GM21367 (cell line): Measurements from ENCODE around the gene C12orf75.
A peak's percentile ranks its signal among the peaks of the same experiment; 100 is the strongest.
"Not testable (repeated sequence)": the region's sequence is repeated elsewhere in the genome, so short reads cannot be mapped to it uniquely, and the experiment has no call there.

Experiments
- ATAC-seq: cut with Tn5 transposase; IDR thresholded peaks from one replicate; pipeline ENCODE4 v1.9.1; 2021; ENCODE audit not compliant: unreplicated experiment

C12orf75 gene

DNA sequence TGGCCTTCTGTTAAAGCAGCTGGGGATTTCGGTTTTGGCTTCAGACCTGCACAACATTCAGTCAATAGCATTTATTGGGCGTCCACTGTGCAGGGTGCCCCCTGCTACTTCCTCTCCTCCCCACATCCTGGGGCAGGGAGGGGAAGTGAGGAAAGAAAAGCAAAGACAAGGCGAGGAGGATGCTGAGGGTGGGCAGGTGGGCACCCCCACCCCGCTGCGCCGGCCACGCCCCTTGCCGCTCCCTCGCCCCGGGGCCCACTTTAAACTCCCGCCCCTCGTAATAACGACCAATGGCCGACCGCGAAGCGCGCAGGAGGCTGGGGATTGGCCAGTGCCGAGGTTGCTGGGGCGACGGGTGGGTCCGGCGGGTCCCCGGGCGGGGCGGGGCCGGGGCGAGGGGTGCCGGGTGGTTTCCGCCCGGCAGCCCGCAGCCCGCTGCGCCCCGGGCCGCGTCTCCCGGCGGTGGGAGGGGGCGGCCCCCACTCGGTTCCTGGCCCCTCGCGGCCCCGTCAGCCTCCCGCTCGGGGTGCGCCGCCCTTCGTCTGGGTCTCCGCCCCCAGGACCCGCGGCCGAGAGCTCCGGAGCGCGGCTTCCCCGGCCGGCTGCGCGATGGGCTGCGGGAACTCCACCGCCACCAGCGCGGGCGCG lies at the start of gene C12orf75:
C12orf75 (plus strand) TSS at position 409 of the 648 bp plus-strand sequence; CDS start at position 610, 201 bp downstream.
- peak; percentile 82 for ATAC-seq

DNA sequence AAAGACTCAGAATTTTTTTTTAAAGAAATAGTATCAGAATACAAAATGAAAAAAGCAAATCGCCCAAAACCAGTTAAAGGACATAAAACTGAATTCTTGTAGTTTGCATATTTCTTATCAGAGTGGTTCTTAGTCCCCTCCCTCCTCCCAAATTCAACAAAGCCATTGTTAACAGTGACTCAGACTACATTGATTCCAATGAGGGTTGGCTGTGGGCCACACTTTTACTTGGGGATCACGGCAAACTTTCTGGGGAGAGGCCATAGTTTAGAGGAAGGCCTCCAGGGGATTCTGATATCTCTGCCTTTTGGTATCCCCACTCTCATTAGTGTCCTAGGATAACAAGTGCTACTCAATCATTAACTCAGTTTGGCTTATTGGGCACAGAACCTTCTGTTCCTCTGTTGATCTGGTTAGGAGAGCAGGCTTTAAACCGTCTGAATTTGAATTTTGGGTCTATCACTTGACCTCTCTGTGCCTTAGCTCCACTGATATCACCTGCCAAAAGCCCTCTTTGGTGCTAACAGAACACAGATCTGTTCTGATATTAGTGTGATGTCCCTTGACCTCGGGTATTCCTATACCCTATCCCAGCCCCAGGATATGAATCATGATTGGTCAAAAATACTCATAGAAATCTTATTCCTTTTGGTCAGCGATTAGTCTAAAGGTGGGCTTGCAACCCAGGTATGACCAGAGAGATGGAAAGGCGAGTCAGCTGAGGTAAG lies 49.4 kb upstream of the C12orf75 start:
- ATAC-seq: no peak

DNA sequence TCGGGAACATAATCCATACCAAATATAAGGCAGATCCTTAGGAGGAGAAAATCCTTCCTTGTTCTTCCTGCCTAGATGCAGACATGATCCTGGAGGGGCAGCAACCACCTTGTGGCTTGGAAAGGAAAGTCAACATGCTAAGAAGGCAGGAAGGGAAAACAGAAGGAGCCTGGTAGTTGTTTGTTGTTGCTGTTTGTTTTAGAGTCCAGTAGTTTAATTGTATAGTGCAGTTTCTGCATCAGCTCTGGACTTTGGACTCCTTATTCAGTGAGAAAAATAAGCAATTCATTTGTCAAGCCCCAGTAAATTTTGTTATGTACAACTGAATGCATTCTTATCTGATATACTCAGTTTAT lies 48.8 kb upstream of the C12orf75 start:
- ATAC-seq: no peak

DNA sequence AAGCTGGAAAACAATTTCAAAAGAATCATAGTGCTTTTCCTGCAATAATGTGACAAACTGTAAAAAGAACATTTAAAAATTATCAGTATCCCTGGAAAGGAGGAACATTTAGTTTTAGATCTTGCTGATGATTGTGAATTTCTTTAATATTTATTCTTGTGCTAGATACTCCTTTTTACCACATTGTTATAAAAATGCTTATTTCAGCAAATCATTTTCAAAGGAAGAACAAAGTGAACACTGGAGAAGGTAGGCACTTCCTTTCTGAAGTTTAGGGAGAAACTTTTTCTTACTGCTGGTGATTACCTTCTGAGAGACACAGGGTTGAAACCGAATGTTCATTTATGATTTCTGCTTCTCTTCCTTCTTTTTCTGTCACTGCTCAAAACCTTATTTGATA lies 45.1 kb upstream of the C12orf75 start:
- no peak for ATAC-seq

DNA sequence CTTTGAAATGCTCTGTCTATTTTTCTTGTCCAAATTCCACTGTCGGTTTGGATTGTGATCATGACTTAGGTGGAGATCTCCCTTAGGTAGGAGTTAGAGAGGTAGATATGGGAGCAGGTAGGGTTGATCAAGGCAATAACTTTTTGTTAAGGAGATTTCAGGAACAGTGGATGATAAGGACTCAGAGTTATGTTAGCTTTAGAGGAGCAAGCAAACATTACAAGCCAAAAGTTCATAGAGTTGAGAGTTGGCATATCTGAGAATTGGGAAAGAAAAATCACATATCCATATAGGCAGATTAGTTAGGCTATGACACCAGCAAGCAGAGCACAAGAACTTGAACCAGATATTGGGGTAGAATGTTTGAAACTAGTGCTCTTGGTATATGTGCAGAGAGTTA lies 43.1 kb upstream of the C12orf75 start:
- ATAC-seq: no peak

DNA sequence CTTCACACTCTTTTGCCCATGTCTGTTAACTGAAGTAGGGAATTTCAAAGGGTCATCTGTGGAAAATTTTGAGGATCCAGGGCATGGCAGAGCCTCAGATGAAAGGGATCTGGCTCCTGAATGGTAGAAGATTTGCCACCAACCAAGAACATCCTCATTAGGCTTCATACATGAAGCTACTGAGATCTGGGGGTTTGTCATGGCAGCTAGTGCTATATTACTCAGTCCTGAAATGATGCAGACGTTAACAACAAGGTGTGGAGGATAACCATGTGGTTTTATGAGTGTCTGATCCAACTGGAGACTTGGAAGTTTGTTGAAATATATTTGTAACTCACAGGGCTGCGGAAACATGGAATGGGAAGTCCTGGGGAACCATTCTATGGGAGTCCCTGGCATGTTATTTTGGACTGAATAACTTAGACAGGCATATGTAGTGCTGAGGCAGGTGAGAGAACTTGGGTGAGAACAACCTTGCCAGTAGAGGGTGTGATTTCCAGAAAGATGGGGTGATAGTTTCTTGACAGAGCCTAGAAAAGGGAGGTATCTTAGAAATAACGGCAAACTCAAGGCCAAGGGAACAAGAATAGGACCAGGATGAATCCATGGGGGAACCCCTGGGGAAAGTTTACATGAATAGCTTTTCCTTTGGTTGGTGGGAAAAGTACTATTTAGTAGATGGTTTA lies 42.0 kb upstream of the C12orf75 start:
- ATAC-seq: no peak

DNA sequence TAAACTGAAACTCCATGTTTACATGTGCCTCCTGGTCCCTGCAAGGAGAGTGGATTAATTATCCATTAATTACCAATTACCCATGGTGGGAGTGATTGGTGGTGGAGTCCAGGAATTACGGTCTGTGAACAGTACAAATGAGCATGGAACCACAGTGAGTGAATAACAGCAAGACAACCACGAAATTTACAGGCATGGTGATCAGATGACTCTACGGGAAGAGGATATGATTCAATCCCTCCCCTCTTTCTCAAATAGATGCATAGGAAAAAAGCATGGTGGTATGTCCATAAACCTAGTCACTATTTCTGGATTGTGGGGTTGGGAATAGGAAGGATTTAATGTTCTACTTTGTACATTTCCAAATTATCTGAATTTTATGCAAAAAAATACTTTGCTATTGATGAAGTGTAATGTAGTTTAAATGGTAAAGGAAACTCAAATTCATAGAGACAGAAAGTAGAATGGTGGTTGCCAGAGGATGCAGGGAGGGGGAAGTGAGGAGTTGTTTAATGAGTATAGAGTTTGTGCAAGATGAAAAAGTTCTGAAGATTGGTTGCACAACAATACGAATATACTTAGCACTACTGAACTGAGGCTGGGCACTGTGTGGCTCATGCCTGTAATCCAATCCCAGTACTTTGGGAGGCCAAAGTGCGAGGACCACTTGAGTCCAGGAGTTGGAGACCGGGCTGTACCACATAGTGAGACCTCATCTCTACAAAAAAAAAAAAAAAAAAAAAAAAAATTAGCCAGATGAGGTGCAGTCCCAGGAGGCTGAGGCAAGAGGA lies 41.2 kb upstream of the C12orf75 start:
- ATAC-seq: no peak

DNA sequence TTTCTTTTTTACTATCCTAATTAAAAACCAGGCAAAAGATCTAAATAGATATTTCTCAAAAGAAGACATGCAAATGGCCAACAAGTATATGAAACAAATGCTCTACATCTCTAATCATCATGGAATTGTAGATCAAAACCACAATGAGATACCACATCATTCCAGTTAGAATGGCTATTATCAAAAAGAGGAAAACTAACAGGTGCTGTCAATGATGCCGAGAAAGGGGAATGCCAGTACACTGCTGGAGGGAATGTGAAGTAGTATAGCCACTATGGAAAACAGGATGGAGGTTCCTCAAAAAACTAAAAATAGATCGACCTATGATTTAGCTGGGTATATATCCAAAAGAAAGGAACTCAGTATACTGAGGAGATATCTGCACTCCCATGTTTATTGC lies 39.0 kb upstream of the C12orf75 start:
- ATAC-seq: no peak

DNA sequence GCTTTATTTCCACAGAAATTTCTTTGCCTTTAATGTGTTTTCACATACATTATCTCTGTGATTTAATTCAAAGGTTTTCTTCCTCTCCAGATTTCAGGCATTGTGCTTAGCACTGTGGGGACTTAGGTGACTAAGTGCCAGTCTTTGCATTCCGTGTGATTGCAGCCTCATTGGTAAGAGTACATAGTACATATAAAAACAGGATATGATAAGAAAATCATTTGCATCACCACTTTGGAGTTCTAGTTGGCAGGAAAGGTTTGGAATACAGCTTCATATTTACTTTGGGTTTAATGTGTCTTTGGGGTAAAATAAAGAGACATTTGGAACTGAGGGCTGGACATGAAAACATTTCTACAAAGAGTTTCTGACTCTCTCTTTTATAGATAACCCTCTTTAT lies 37.8 kb upstream of the C12orf75 start:
- no peak for ATAC-seq

DNA sequence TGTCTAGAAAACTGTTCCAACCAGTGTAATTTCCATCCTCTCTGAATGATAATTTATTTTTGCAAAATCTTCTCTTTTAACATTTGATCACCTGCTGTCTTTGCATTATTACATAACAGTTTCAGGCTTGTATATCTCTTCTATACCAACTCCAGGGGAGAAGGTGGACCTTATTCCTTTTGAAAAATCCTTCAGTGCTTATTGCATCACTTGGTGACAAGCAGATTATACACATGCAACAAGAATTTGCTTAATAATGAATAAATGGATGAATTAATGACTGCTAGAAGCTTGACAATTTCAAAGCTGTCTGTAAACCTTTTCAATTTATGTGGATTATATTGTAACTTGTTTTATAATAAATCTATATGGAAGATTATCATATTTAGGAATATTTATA lies 37.3 kb upstream of the C12orf75 start:
- no peak for ATAC-seq

DNA sequence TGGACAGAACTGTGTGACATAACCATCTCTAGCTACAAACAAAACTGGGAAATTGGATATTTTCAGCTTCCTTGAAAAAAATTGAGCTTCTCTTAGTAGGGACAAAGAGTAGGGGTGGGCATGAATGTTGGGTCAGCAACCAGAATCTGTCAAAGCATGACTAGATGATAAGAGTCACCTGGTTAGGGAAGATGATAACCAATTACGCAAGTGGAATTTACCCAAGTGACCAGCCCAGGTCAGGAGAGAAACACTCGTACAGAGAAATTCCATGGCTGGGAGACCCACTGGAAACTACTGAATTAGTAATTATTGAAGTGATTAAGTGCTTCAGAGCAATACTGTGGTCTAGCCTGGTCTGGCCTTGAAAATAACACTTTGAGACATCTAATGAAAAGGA lies 36.3 kb upstream of the C12orf75 start:
- no peak for ATAC-seq

DNA sequence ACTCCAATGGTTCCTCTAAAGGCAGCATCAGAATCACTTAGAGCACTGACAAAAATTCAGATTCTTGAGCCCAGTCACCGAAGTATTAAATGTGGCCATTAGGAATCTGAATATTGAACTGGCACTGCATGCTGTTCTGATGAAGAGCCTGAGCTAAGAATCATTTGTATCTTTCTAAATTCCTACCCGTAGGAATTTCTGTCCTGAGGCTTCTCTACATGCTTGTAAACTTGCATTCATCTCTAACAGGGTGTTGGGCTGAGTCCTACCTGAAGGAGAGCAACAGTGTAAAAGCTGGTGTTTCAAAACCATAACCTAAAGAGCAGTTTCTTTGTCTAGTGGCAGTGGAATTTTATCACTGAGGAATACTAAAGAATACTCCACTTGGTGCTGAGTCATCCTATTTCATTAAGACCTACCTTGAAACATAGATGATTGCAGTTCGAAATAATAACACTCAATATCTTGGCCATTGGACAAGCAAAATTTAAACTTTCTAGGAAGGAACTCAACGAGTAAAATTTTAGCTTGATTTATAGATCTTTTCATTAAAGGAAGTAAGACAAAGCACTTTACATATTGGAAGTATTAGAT lies 35.5 kb upstream of the C12orf75 start:
- ATAC-seq: no peak

DNA sequence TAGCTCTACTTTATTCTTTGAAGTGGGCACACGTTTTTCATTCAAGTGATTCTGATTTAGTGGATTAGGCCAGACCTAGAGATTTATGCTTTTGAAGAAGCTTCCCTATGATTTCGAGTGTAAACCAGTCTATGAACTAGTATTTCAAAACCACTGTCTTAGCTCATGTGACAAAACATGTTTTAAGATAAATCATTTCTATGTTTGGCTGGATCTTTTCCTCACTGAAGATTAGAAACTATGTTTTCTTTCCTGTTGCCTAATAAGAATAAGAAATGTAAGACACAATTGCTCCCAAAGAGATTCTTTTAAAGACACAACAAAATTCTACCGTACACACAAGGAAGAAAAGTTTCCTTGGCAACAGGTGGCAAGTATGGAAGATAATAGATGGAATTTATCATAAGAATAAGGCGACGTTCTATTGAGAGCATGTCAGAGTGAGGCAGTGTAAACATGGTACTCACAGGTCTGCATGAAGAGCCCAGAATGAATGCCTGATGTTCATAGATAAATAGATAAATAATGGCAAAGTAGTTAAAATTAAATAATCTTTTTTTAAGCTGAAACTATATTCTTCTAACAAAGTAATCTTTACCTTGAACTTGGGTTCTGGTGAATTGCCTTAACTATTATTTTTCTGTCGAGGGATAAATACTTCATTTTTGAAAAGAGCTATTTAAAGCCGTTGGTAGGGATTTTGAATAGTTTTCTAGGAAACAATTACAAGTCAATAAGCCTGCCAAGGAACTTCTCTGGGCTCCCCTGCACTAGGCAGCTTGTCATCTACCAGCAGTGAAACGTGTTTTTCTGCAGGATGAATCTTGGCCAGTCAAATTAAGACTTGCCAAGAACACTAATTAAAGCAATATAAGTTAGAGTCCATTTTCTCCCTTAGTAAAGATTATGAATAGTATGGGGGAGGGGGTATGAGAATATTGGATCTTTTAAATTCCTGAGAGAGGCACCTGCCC lies 34.1 kb upstream of the C12orf75 start:
- no peak for ATAC-seq

DNA sequence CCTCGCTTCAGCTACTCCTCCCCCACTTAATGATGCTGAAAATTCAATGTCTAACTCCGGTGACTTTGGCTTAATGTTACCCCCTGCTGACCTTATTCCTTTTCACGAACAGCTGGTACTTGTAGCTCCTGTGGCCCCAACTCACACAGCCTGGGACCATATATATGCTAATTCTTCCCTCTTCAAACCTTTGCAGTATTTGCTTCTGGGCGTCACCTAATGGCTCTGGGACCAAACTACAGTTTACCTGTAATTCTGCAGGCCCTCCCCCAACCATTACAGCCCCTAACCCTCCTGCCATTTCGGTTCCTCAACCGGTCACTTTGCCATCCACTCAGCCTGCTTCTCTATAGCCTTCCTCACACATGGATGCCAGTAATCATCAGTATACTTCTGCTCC lies 29.6 kb upstream of the C12orf75 start:
- ATAC-seq: no peak

DNA sequence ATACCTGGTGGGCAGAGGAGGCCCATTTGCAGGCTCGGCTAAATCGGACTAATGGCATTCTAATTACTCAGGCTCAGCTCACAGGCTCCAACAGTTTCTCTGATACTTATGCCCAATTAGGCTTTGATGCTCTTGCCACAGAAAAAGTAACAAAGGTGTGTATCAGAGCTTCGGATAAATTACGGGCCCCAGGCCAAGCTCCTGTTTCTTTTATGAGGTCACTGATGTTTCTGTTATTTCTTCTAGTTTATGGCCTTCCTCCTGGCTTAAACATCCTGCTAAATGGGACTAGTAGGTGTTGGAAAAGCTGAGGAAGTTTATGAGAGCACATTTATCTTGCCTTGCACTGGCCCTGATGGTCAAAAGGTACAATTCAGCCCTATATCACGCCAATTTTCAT lies 28.8 kb upstream of the C12orf75 start:
- ATAC-seq: no peak

DNA sequence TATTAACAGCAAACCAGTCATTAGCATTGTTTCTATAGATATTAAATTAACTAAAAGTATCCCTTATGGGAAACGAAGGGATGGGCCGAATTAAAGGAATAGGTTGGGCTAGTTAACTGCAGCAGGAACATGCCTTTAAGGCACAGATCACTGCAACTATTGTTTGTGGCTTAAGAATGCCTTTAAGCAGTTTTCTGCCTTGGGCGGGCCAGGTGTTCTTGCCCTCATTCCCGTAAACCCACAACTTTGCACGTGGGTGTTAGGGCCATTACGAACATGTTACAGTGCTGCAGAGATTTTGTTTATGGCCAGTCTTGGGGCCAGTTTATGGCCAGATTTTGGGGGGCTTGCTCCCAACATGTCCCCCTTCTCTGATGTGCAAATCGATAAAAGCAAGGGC lies 27.5 kb upstream of the C12orf75 start:
- ATAC-seq: not testable (repeated sequence)

DNA sequence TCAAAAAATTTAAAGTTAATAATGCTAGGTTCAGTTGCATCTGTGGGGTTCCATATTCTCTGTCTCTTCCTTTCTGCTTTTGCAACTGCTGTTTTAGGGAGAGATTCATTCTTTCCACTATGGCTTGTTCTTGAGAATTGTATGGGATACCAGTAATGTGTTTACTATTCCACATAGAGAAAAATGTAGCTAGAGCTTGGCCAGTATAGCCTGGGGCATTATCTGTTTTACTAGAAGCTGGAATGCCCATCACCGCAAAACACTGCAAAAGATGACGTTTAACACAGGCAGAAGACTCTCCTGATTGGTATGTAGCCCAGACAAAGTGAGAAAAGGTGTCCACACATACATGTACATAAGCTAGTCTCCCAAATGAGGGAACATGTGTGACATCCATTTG lies 25.9 kb upstream of the C12orf75 start:
- not testable (repeated sequence) for ATAC-seq

DNA sequence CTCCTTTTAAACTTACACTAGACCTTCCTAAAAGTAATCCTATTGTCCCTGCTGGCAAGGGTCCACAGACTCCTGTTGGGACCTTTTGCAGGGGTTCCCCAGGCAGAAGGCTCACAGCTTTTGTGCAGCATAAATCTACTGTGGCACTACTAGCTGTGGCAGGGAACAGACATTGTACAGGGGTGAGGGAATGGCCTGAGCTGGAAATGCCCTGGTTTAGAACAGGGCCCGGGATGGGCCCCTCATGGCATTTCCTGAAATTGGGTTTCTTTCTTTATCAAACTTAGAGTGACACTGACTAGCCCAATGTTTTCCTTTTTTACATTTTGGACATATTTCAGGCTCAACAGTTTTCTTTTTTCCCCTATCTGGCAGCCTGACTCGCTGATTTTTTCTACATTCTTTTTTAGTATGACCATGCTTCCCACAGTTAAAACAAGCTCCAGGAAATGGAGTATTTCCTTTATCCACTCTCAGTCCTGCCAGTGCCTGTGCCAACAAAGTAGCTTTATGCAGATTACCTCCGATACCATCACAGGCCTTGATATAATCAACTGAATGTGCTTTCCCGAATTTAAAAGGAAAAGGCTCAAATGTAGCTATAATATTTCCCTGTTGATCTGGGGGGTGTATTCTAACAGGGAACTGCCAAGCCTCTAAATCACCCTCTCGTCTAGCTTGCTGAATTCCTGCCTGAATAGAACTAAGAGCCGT lies 22.7 kb upstream of the C12orf75 start:
- not testable (repeated sequence) for ATAC-seq

DNA sequence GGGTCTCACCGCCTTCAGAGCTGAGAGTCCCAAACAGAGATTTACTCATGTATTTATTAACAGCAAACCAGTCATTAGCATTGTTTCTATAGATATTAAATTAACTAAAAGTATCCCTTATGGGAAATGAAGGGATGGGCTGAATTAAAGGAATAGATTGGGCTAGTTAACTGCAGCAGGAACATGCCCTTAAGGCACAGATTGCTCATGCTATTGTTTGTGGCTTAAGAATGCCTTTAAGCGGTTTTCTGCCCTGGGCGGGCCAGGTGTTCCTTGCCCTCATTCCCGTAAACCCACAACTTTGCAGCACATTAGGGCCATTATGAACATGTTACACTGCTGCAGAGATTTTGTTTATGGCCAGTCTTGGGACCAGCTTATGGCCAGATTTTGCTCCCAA lies 21.7 kb upstream of the C12orf75 start:
- not testable (repeated sequence) for ATAC-seq
